NCI-H345 (cell line): ENCODE data around the gene PLXNA3.
A peak's percentile ranks its signal among the peaks of the same experiment; 100 is the strongest.

Experiments used
- DNase-seq: peaks from one replicate; lab custom pipeline; 2025; lab: John Stamatoyannopoulos, UW

Gene PLXNA3

GRCh38 chrX:154458954-154459778 is 1.1 kb downstream of the PLXNA3 start:
- peak; percentile 55 for DNase-seq

- no peak for DNase-seq
These were observed 1.8 kb downstream of the PLXNA3 start for GRCh38 chrX:154459832-154460231.

GRCh38 chrX:154460326-154460725 is 2.2 kb downstream of the PLXNA3 start:
- DNase-seq = no peak

GRCh38 chrX:154462396-154462795 is 4.3 kb downstream of the PLXNA3 start:
- DNase-seq = no peak

GRCh38 chrX:154463611-154464220 is 5.6 kb downstream of the PLXNA3 start:
- no peak for DNase-seq

- DNase-seq = no peak
These were observed 6.8 kb downstream of the PLXNA3 start for GRCh38 chrX:154464806-154465365.

- no peak for DNase-seq
These were observed 7.5 kb downstream of the PLXNA3 start for GRCh38 chrX:154465601-154466000.

- no peak for DNase-seq
These were observed 8.0 kb downstream of the PLXNA3 start for GRCh38 chrX:154466036-154466435.

GRCh38 chrX:154466907-154467306 is 8.8 kb downstream of the PLXNA3 start:
- DNase-seq = no peak

- DNase-seq = no peak
These were observed 9.5 kb downstream of the PLXNA3 start for GRCh38 chrX:154467556-154467955.

GRCh38 chrX:154468217-154468616 is 10.1 kb downstream of the PLXNA3 start:
- DNase-seq = no peak

GRCh38 chrX:154469114-154469513 is 11.0 kb downstream of the PLXNA3 start:
- no peak for DNase-seq

GRCh38 chrX:154469880-154470279 is 11.8 kb downstream of the PLXNA3 start:
- no peak for DNase-seq

- DNase-seq = no peak
These were observed 12.4 kb downstream of the PLXNA3 start for GRCh38 chrX:154470434-154470833.

- DNase-seq = no peak
These were observed 13.0 kb downstream of the PLXNA3 start for GRCh38 chrX:154470914-154471568.

- DNase-seq = no peak
These were observed 14.0 kb downstream of the PLXNA3 start for GRCh38 chrX:154471839-154472684.

- no peak for DNase-seq
These were observed 14.9 kb downstream of the PLXNA3 start for GRCh38 chrX:154472685-154473632.

- DNase-seq = no peak
These were observed 15.6 kb downstream of the PLXNA3 start for GRCh38 chrX:154473683-154474082.

- DNase-seq = no peak
These were observed 18.7 kb downstream of the PLXNA3 start for GRCh38 chrX:154476821-154477220.

GRCh38 chrX:154477891-154478477 is 19.9 kb downstream of the PLXNA3 start:
- DNase-seq = no peak
